Measurements from ENCODE around the gene CCDC33. TPM values are rescaled to one million over a fixed set of nuclear protein-coding genes. Genes with fewer than 3 reads are reported as not detected.
A peak's percentile ranks its signal among the peaks of the same experiment; 100 is the strongest.

Gene CCDC33
- total RNA-seq, 1 experiment from 2014 or later: 0.77 TPM

DNA sequence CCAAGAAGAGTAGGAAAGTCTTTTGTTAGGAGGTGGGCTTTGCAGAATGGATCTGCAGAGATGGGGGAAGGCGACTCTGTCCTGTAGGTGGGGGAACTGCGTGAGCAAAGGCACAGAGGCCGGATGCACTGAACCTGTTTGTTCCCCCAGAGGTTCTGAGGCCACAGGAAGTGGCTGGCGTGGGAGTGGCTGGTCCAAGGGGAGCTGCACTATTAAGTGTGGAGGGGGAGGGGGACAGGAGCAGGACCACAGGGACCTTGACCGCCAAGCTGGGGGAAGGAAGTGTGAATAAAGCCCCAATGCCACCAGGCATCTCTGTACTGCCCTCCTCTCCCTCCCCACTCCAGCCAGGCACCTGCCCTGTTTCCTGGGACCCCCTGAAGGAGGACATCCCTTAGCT lies 79.5 kb downstream of the CCDC33 start:
- no peaks in the 10 kb centered on the region for H3K79me2 ChIP-seq (ENCODE audit: low read length)
- TF ChIP-seq EZH2 (IDR thresholded peaks at IDR 0.05; ENCODE audit: low read length, unreplicated experiment) (no peak), EZH2phosphoT487 (IDR thresholded peaks at IDR 0.05; ENCODE audit: borderline replicate concordance, low read length) (no peak)
- H3K4me1 ChIP-seq (ENCODE audit: insufficient read depth, low read length): no peaks in the 10 kb centered on the region
- no peaks in the 10 kb centered on the region; the same call in 1 of the 2 replicates for H3K27me3 ChIP-seq (ENCODE audit: low read length)
- intact Hi-C loops (cut with micrococcal nuclease): no loop called here
- no peak for ATAC-seq
- no peak overlapping the region for H2AFZ ChIP-seq (ENCODE audit: low read length)
- ChIA-PET CTCF (no interaction called here), POLR2A (ENCODE audit: unreplicated experiment) (no interaction called here)
- H3K36me3 ChIP-seq (ENCODE audit: low read depth, low read length): no peaks in the 10 kb centered on the region
- no peak overlapping the region for H3K4me2 ChIP-seq (ENCODE audit: low read length)
- H4K20me1 ChIP-seq (ENCODE audit: low read length): no peaks in the 10 kb centered on the region
- no peaks in the 10 kb centered on the region for H3K9me2 ChIP-seq (replicated peaks; ENCODE audit: low read length)
- H3K9ac ChIP-seq (ENCODE audit: low read length): no peak overlapping the region
- no peaks in the 10 kb centered on the region for H3F3A ChIP-seq (ENCODE audit: low read length, unreplicated experiment)
- H3K4me3 ChIP-seq (ENCODE audit: low read length): no peak overlapping the region
- no TSS peak for BruUV-seq (replicated peaks)
- no peak for DNase-seq
- no peaks in the 10 kb centered on the region for H3K9me3 ChIP-seq (ENCODE audit: low read length)
- no peak overlapping the region for H3K27ac ChIP-seq (ENCODE audit: low read length)

DNA sequence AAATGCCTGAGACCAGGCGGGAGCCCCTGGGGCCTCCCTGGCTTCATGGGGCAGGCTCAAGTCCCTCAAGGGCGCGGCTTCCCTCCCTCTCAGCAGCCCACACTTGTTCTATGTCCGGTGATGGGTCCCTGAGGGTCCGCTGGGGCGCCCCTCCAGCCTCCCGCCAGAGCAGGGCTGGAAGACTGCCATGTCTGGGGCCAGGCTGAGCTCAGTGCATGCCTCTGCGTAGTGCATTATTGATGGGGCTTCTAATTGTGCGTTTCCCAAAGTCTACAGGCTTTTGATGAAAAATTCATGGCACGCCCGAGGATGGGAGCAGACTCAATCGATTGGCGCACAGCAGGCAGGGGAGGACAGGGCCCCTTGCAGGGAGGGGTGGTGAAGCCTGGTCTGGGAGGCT lies 80.0 kb downstream of the CCDC33 start:
- no peaks in the 10 kb centered on the region for H3K36me3 ChIP-seq (ENCODE audit: low read depth, low read length)
- TF ChIP-seq EZH2phosphoT487 (IDR thresholded peaks at IDR 0.05; ENCODE audit: borderline replicate concordance, low read length) (no peak), EZH2 (IDR thresholded peaks at IDR 0.05; ENCODE audit: low read length, unreplicated experiment) (no peak)
- TF ChIP-seq, protein P1, sequence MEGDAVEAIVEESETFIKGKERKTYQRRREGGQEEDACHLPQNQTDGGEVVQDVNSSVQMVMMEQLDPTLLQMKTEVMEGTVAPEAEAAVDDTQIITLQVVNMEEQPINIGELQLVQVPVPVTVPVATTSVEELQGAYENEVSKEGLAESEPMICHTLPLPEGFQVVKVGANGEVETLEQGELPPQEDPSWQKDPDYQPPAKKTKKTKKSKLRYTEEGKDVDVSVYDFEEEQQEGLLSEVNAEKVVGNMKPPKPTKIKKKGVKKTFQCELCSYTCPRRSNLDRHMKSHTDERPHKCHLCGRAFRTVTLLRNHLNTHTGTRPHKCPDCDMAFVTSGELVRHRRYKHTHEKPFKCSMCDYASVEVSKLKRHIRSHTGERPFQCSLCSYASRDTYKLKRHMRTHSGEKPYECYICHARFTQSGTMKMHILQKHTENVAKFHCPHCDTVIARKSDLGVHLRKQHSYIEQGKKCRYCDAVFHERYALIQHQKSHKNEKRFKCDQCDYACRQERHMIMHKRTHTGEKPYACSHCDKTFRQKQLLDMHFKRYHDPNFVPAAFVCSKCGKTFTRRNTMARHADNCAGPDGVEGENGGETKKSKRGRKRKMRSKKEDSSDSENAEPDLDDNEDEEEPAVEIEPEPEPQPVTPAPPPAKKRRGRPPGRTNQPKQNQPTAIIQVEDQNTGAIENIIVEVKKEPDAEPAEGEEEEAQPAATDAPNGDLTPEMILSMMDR (conservative IDR thresholded peaks at IDR 0.05; ENCODE audit: low read depth, low read length): no peak
- no peak overlapping the region for H2AFZ ChIP-seq (ENCODE audit: low read length)
- no peaks in the 10 kb centered on the region for H3F3A ChIP-seq (ENCODE audit: low read length, unreplicated experiment)
- no peaks in the 10 kb centered on the region for H3K9me2 ChIP-seq (replicated peaks; ENCODE audit: low read length)
- POLR2A ChIA-PET (ENCODE audit: unreplicated experiment): no interaction called here
- H3K4me2 ChIP-seq (ENCODE audit: low read length): no peak overlapping the region
- no peak overlapping the region for H3K4me3 ChIP-seq (ENCODE audit: low read length)
- no peak overlapping the region for H3K27ac ChIP-seq (ENCODE audit: low read length)
- H3K4me1 ChIP-seq (ENCODE audit: insufficient read depth, low read length): no peaks in the 10 kb centered on the region
- ATAC-seq: no peak
- BruUV-seq (replicated peaks): no TSS peak
- CTCF ChIA-PET: no interaction called here
- intact Hi-C loops (cut with micrococcal nuclease): no loop called here
- no peaks in the 10 kb centered on the region for H3K79me2 ChIP-seq (ENCODE audit: low read length)
- no peaks in the 10 kb centered on the region for H4K20me1 ChIP-seq (ENCODE audit: low read length)
- DNase-seq: no peak
- H3K9ac ChIP-seq (ENCODE audit: low read length): no peak overlapping the region
- no peaks in the 10 kb centered on the region for H3K9me3 ChIP-seq (ENCODE audit: low read length)
- no peaks in the 10 kb centered on the region for H3K27me3 ChIP-seq (ENCODE audit: low read length)

DNA sequence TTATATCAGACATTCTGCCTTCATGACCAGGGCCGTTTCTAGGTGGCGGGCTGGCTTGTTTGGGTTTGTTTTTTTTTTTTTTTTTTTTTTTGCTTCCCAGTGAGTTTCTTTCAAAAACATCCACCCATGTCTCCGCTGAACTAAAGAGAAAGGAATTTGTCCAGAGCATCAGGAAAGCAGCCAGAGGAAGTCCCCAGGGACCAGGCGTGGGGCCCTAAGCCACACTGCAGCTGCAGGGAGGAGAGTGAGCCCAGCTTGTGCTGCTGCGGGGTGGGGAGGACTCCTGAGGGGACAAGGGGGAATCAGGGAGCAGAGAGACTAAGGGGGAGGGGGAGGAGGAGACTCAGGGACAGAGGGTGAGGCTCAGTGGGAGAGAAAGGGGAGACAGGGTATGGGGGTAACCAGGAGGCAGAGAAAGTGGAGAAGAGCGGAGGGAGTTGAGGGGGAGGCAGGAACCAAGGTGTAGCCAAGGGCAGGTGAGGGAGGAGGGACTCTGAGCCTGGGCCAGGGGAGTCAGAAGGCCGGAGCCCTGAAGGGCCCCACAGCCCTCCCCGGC lies 81.8 kb downstream of the CCDC33 start:
- no peaks in the 10 kb centered on the region for H3F3A ChIP-seq (ENCODE audit: low read length, unreplicated experiment)
- no peaks in the 10 kb centered on the region for H3K9me2 ChIP-seq (replicated peaks; ENCODE audit: low read length)
- H3K27me3 ChIP-seq (ENCODE audit: low read length): no peaks in the 10 kb centered on the region
- ATAC-seq: no peak
- H3K79me2 ChIP-seq (ENCODE audit: low read length): no peaks in the 10 kb centered on the region
- peak; percentile 11 for DNase-seq
- H3K9me3 ChIP-seq (ENCODE audit: low read length): no peaks in the 10 kb centered on the region
- H3K27ac ChIP-seq (ENCODE audit: low read length): no peak overlapping the region
- no peak overlapping the region for H3K4me2 ChIP-seq (ENCODE audit: low read length)
- H3K4me1 ChIP-seq (ENCODE audit: insufficient read depth, low read length): no peaks in the 10 kb centered on the region
- no peaks in the 10 kb centered on the region for H4K20me1 ChIP-seq (ENCODE audit: low read length)
- no peaks in the 10 kb centered on the region for H3K36me3 ChIP-seq (ENCODE audit: low read depth, low read length)
- no peak overlapping the region for H3K9ac ChIP-seq (ENCODE audit: low read length)
- BruUV-seq (replicated peaks): no TSS peak
- no peak overlapping the region for H2AFZ ChIP-seq (ENCODE audit: low read length)
- intact Hi-C loops (cut with micrococcal nuclease): no loop called here
- no peak for TF ChIP-seq EZH2phosphoT487 (IDR thresholded peaks at IDR 0.05; ENCODE audit: borderline replicate concordance, low read length)
- TF ChIP-seq, protein P1 (conservative IDR thresholded peaks at IDR 0.05; ENCODE audit: low read depth, low read length): no peak
- TF ChIP-seq EZH2 (IDR thresholded peaks at IDR 0.05; ENCODE audit: low read length, unreplicated experiment): no peak
- H3K4me3 ChIP-seq (ENCODE audit: low read length): no peak overlapping the region
- CTCF ChIA-PET: no interaction called here
- POLR2A ChIA-PET (ENCODE audit: unreplicated experiment): no interaction called here

All from PC-3 (cell line).